Stimulated activated CD4-positive, alpha-beta T cell treated with anti-CD3 and anti-CD28 coated beads, Interleukin-4, amount 100 ng/mL, for 1 hour (primary cell): Measurements from ENCODE around the gene CBFA2T2.
"Not testable (repeated sequence)": the region's sequence is repeated elsewhere in the genome, so short reads cannot be mapped to it uniquely, and the experiment has no call there.

Experiments used
- DNase-seq: peaks from one replicate; pipeline ENCODE4 v3.0.0-alpha.2; 2020

Gene CBFA2T2

GRCh38 chr20:33508015-33508414 is 18.1 kb downstream of the CBFA2T2 start:
- not testable (repeated sequence) for DNase-seq

- DNase-seq, result not testable (repeated sequence)
These were observed 19.2 kb downstream of the CBFA2T2 start for GRCh38 chr20:33509057-33509456.

- not testable (repeated sequence) for DNase-seq
These were observed 22.0 kb downstream of the CBFA2T2 start for GRCh38 chr20:33511876-33512275.

GRCh38 chr20:33515569-33516216 is 25.8 kb downstream of the CBFA2T2 start:
- no peak for DNase-seq

GRCh38 chr20:33516882-33517281 is 27.0 kb downstream of the CBFA2T2 start:
- DNase-seq, result no peak

GRCh38 chr20:33518071-33518470 is 28.2 kb downstream of the CBFA2T2 start:
- no peak for DNase-seq

GRCh38 chr20:33521461-33521860 is 31.6 kb downstream of the CBFA2T2 start:
- DNase-seq, result no peak

GRCh38 chr20:33522256-33522820 is 32.4 kb downstream of the CBFA2T2 start:
- DNase-seq, result peak; percentile 4

GRCh38 chr20:33524261-33524660 is 34.4 kb downstream of the CBFA2T2 start:
- no peak for DNase-seq

- no peak for DNase-seq
These were observed 36.9 kb downstream of the CBFA2T2 start for GRCh38 chr20:33526769-33527168.

GRCh38 chr20:33531047-33531877 is 41.4 kb downstream of the CBFA2T2 start:
- DNase-seq, result no peak

GRCh38 chr20:33531885-33532284 is 42.0 kb downstream of the CBFA2T2 start:
- DNase-seq, result no peak

GRCh38 chr20:33532753-33533459 is 43.0 kb downstream of the CBFA2T2 start:
- DNase-seq, result no peak

- DNase-seq, result not testable (repeated sequence)
These were observed 45.8 kb downstream of the CBFA2T2 start for GRCh38 chr20:33535717-33536116.

- no peak for DNase-seq
These were observed 47.7 kb downstream of the CBFA2T2 start for GRCh38 chr20:33537608-33538007.

GRCh38 chr20:33539129-33539528 is 49.2 kb downstream of the CBFA2T2 start:
- DNase-seq, result no peak

GRCh38 chr20:33540427-33540826 is 50.5 kb downstream of the CBFA2T2 start:
- no peak for DNase-seq

- DNase-seq, result no peak
These were observed 51.2 kb downstream of the CBFA2T2 start for GRCh38 chr20:33541074-33541473.

- no peak for DNase-seq
These were observed 51.9 kb downstream of the CBFA2T2 start for GRCh38 chr20:33541797-33542196.

GRCh38 chr20:33545763-33546162 is 55.9 kb downstream of the CBFA2T2 start:
- no peak for DNase-seq

GRCh38 chr20:33549229-33549999 is 59.5 kb downstream of the CBFA2T2 start:
- DNase-seq, result no peak

- no peak for DNase-seq
These were observed 61.9 kb downstream of the CBFA2T2 start for GRCh38 chr20:33551778-33552177.

- DNase-seq, result no peak
These were observed 62.6 kb downstream of the CBFA2T2 start for GRCh38 chr20:33552519-33552918.
